OCI-LY1 (cell line): ENCODE results near the gene DNHD1.

ENCODE experiments used
- H2AFZ ChIP-seq: fragments of 200-600 bp; sonication (generic), shearing (Covaris generic); 2 replicates; pipeline ENCODE4 v1.6.0; 2014; ENCODE audit warnings: antibody characterized with exemption, mild to moderate bottlenecking, low read length
- H3F3A ChIP-seq: fragments of 200-600 bp; sonication (generic), shearing (Covaris generic); 2 replicates; pipeline ENCODE4 v1.6.0; 2014; ENCODE audit warnings: mild to moderate bottlenecking, antibody characterized with exemption, low read length, moderate library complexity; ENCODE audit not compliant: insufficient read depth
- H3K27ac ChIP-seq: fragments of 200-600 bp; sonication (generic); 2 replicates; pipeline ENCODE4 v1.5.1; 2014; ENCODE audit warnings: low read length, mixed run types, mild to moderate bottlenecking, low read depth; ENCODE audit not compliant: poor library complexity, severe bottlenecking
- H3K27me3 ChIP-seq: fragments of 200-600 bp; sonication (generic); 2 replicates; pipeline ENCODE4 v1.6.0; 2014; ENCODE audit warnings: antibody characterized with exemption, mild to moderate bottlenecking, low read length, moderate library complexity; ENCODE audit not compliant: insufficient read depth
- H3K36me3 ChIP-seq: fragments of 200-600 bp; sonication (generic); 2 replicates; pipeline ENCODE4 v1.6.1; 2014; ENCODE audit warnings: mild to moderate bottlenecking, antibody characterized with exemption, low read length, moderate library complexity, mixed read lengths; ENCODE audit not compliant: insufficient read depth
- H3K4me1 ChIP-seq: fragments of 200-600 bp; sonication (generic); 2 replicates; pipeline ENCODE4 v1.5.1; 2014; ENCODE audit warnings: mild to moderate bottlenecking, low read length, moderate library complexity; ENCODE audit not compliant: insufficient read depth, severe bottlenecking
- H3K4me2 ChIP-seq: fragments of 200-600 bp; sonication (generic), shearing (Covaris generic); 2 replicates; pipeline ENCODE4 v1.6.1; 2014; ENCODE audit warnings: low read length
- H3K4me3 ChIP-seq: fragments of 200-600 bp; sonication (generic); 2 replicates; pipeline ENCODE4 v1.5.1; 2014; ENCODE audit warnings: low read length, low read depth, mild to moderate bottlenecking, mixed read lengths; ENCODE audit not compliant: poor library complexity, severe bottlenecking
- H3K79me2 ChIP-seq: fragments of 200-600 bp; shearing (Covaris generic); 2 replicates; pipeline ENCODE4 v1.6.1; 2016; ENCODE audit warnings: mixed run types, low read length, mixed read lengths; ENCODE audit not compliant: insufficient read depth
- H3K9ac ChIP-seq: fragments of 200-600 bp; sonication (generic), shearing (Covaris generic); 2 replicates; pipeline ENCODE4 v1.6.1; 2014; ENCODE audit warnings: mild to moderate bottlenecking, low read length, mixed read lengths
- H3K9me2 ChIP-seq: fragments of 200-600 bp; sonication (generic), shearing (Covaris generic); 2 replicates; pipeline ENCODE4 v1.6.1; 2014; ENCODE audit warnings: low read depth, mild to moderate bottlenecking, low read length, mixed read lengths
- H3K9me3 ChIP-seq: fragments of 200-600 bp; shearing (Covaris generic); 2 replicates; pipeline ENCODE4 v1.6.1; 2014; ENCODE audit warnings: low read length, mixed read lengths
- H4K20me1 ChIP-seq: fragments of 200-600 bp; sonication (generic), shearing (Covaris generic); 2 replicates; pipeline ENCODE4 v1.6.0; 2016; ENCODE audit warnings: mild to moderate bottlenecking, low read length; ENCODE audit not compliant: insufficient read depth
- EZH2 ChIP-seq: fragments of 200-600 bp; sonication (generic), shearing (Covaris generic); IDR thresholded peaks from 2 replicates; pipeline ENCODE4 v1.8.0; 2017; ENCODE audit warnings: borderline replicate concordance, mixed run types, mild to moderate bottlenecking, antibody characterized with exemption, low read length, moderate library complexity, mixed read lengths
- TF ChIP-seq, protein P1 (sequence below): fragments of 200-600 bp; sonication (generic), shearing (Covaris generic); IDR thresholded peaks from 2 replicates; pipeline ENCODE4 v1.5.1; 2017; ENCODE audit warnings: mild to moderate bottlenecking, antibody characterized with exemption, low read length, moderate library complexity, mixed read lengths

DNHD1 gene

DNA sequence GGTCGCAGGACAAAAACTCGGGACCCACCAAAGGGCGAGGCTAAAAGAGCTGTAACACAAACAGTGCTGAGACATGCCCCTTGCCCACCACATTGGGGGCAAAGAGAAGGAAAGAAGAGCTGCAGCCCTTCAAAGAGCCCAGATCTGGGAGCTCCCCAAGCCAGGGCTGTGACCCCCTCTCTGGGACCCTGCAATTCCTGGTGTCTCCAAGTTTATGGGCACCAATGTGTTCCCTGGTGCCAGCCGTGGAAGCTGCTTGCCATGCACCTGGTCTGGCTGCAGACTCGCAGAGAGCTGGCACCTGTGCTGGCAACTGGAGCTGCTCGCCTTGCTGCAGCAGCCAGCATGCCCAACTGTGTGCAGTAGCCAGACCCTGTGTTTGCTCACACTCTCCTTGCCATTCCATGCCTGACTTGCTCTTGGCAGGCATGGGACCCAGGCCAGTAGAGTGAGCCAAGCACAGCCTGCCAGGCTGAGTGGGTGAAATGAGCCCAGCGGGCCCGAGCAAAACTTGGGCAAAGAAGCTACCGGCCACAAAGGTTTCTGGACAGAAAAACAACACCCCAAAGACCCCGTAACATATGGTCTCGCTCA is 90.4 kb downstream of the DNHD1 start:
- Histone ChIP-seq H3K9me3 (peaks cover 5% of the 10 kb centered on the region; the same call in 1 of the 2 replicates), H4K20me1 (no peaks in the 10 kb centered on the region), H3K4me2 (no peak overlapping the region), H3K36me3 (peaks cover 40% of the 10 kb centered on the region), H3K4me1 (no peaks in the 10 kb centered on the region), H3K27me3 (no peaks in the 10 kb centered on the region), H2AFZ (no peak overlapping the region), H3K27ac (no peak overlapping the region), H3K79me2 (no peaks in the 10 kb centered on the region), H3K9ac (no peak overlapping the region), H3F3A (no peaks in the 10 kb centered on the region), H3K9me2 (no peaks in the 10 kb centered on the region), H3K4me3 (no peak overlapping the region)
- TF ChIP-seq, protein P1, sequence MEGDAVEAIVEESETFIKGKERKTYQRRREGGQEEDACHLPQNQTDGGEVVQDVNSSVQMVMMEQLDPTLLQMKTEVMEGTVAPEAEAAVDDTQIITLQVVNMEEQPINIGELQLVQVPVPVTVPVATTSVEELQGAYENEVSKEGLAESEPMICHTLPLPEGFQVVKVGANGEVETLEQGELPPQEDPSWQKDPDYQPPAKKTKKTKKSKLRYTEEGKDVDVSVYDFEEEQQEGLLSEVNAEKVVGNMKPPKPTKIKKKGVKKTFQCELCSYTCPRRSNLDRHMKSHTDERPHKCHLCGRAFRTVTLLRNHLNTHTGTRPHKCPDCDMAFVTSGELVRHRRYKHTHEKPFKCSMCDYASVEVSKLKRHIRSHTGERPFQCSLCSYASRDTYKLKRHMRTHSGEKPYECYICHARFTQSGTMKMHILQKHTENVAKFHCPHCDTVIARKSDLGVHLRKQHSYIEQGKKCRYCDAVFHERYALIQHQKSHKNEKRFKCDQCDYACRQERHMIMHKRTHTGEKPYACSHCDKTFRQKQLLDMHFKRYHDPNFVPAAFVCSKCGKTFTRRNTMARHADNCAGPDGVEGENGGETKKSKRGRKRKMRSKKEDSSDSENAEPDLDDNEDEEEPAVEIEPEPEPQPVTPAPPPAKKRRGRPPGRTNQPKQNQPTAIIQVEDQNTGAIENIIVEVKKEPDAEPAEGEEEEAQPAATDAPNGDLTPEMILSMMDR: no peak

DNA sequence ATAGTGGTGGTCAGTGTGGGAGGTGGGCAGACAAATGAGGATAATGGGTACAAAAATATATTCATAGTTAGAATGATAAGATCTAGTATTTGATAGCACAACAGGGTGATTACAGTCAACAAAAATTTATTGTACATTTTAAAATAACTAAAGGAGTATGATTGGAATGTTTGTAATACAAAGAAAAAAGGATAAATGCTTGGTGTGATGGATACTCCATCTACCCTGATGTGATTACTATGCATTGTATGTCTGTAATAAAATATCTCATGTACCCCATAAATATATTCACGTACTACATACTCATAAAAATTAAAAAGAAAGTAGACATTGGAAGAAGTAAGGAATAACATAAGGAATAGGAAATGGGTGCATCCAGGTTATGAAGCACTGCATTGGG is 90.9 kb downstream of the DNHD1 start:
- H4K20me1 ChIP-seq: no peaks in the 10 kb centered on the region
- H2AFZ ChIP-seq: no peak overlapping the region
- no peaks in the 10 kb centered on the region for H3K9me2 ChIP-seq
- no peak overlapping the region for H3K9ac ChIP-seq
- no peak overlapping the region for H3K27ac ChIP-seq
- no peaks in the 10 kb centered on the region for H3K4me1 ChIP-seq
- no peaks in the 10 kb centered on the region for H3F3A ChIP-seq
- H3K27me3 ChIP-seq: no peaks in the 10 kb centered on the region
- no peak for TF ChIP-seq EZH2
- TF ChIP-seq, protein P1: no peak
- H3K4me3 ChIP-seq: no peak overlapping the region
- H3K36me3 ChIP-seq: peaks cover 45% of the 10 kb centered on the region
- peaks cover 5% of the 10 kb centered on the region; the same call in 1 of the 2 replicates for H3K9me3 ChIP-seq
- H3K79me2 ChIP-seq: no peaks in the 10 kb centered on the region
- H3K4me2 ChIP-seq: no peak overlapping the region

DNA sequence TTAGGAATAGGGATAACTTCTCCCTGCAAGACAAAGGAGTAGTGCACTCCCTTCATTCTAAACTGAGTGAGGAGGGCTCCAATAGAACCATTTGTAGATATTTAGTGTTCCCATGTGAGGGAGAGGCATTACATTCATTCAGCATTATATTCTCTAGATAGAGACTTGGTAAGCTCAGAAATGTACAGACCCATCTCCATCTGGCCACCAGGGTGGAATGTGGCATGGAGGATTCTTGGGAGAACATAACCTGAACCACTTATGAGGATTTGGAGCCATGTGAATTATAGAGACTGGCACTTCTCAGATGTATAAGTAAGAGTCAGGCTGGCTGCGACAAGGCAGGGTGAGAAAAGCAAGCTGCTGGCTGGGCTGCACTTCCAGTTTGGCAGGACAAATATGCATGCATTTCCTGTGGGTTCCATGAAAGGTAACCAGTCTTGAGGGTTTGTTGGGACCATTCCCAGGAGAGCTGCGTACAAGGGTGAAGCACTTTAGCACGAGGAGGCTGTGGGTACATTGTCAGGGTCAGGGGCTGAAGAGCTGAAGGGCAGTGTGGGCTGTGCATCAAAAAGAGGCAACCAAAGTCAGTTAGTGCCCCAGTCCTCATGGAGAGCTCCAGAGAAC is 97.2 kb downstream of the DNHD1 start:
- H3K4me2 ChIP-seq: no peak overlapping the region
- H3K79me2 ChIP-seq: no peaks in the 10 kb centered on the region
- H3K4me1 ChIP-seq: no peaks in the 10 kb centered on the region
- TF ChIP-seq EZH2: no peak
- TF ChIP-seq, protein P1: no peak
- H2AFZ ChIP-seq: no peak overlapping the region
- H3K9me2 ChIP-seq: no peaks in the 10 kb centered on the region
- H3K27me3 ChIP-seq: no peaks in the 10 kb centered on the region
- H3K36me3 ChIP-seq: peaks cover 83% of the 10 kb centered on the region
- no peak overlapping the region for H3K4me3 ChIP-seq
- no peaks in the 10 kb centered on the region for H4K20me1 ChIP-seq
- no peaks in the 10 kb centered on the region for H3K9me3 ChIP-seq
- no peak overlapping the region for H3K9ac ChIP-seq
- no peak overlapping the region for H3K27ac ChIP-seq
- H3F3A ChIP-seq: no peaks in the 10 kb centered on the region
